ENCODE data around the gene VPS26C.

Gene VPS26C

DNA sequence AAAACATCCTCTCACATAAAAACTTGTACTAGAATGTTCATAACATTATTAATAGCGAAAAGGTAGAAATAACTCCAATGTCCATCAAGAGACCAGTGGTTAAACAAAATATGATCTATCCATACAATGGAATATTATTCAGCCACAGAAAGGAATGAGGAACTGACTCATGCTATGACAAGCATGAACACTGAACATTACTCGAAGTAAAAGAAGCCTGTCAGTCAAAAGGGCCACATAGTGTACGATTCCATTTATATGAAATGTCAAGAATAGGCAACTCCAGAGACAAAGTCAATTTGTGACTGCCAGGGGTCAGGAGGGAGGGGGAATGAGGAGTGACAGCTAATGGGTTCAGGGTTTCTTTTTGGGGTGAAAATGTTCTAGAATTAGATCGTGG is 2.3 kb downstream of the VPS26C start:
- no peak for DNase-seq (ENCODE audit: low read depth in 2 of 2)

DNA sequence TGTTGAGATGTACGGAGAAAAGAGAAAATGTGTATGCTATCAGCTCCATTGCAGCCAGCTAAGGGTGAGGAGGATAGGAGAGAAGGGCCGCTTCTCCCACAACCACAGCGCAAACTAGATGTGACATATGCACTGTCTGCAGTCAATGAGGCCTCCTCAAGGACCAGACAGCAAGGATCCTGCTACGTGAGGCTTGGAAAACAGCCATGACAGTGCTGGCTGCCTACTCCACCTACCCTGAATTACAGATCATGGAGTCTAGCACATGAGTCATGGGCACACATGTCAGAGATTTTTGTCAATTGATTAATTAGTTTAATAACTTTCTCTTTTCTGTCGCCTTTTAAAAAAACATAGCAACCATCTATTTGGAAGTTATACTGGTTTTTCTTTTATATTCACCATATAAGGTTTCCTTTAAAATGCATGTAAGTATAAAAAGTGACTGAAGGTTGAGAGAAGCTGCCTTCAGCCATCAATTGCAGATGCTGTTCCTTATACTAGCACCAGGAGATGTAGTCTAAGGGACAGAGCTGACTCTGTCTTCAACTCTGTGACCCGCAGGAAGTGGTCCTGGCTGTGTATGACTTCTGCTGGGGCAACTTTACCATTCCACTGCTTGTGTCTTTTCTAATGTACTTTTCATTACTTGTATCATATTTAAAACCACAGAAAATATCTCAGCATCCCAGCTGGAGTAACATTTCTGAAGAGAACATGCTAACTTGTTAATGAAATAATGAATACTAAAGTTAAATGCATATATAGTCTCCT is 3.1 kb downstream of the VPS26C start:
- DNase-seq (ENCODE audit: low read depth in 2 of 2), result no peak

DNA sequence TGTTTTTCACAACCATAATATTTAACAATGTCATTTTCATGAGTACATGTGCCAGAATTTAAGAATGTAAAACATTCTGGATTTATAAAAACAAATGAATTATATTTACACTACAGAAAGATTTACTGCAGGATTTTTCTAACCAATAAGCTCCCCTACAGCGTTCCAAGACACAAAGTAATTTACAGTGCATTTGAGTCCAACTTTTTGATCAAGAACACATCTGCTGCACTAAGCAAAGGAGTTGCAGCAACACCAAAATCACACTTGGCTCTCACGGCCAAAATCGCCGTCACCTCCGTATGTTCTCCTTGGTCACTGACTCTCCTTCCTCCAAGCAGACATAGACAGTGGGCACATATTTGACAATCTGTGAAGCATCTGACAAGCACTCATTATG is 7.7 kb downstream of the VPS26C start:
- DNase-seq (ENCODE audit: low read depth in 2 of 2), result no peak

DNA sequence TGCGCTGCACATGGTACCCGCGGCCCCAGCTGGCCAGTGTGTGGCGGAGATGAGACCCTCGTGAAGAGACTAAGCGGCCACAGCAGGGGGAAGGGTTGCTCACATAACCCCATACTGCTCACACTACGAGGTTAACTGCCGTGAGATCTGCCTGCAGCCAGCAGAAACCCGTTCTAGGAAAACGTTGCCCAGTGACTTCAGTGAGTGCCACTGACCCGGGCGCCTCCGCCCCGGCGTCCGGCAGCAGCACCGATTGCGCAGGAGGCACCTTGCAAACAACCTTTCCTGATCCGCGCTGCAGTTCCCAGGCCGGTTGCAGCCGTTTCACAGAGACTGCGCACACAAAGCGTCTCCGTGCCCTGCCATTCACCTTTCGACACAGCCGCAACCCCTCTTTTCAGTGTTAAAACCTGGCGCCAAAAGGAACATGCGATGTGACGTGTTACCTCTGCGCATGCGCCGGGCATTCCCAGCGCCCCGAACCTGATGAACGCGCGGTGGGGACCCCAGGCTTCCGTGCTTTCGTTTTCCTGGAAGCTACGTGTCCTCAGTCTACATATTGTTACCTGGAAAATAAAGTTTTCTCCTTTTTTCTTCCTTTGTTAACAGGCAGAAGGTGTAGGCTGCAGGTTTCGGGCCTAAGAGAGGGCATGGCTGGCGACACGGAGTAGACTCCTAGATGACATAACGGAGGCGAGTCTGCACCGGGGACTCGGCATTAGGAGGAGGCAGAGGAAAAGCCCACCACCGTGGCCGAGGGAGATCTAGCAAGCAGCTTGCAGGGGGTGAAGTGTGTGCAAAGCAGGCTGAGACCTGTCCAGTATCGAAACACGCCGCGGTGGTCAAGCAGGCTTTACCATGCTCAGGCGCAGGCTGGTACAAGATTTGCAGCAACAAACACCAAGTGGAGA is 8.9 kb downstream of the VPS26C start:
- DNase-seq (ENCODE audit: low read depth in 2 of 2), result peak; percentile 65 to 74

DNA sequence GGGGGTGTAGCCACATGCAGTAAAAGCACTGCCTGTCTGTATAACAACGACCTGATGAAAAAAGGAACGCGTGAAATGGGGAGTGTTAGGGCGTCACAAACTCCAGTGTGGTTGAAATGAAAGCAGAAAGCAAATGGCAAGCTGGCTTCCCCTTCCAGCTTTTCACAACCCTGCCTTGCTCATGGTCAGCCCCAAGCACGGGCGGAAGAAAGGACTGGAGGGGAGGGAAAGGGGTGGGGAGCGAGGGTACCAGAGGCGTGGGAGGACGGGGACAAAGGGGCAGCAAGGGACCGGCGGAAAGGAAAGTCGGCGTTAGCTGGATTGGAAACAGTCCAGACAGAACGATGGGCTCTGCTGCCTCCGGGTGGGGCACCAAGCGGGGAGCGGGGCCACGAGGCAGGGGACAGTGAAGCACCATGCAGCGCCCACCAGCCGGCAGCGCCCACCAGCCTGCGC is 9.6 kb downstream of the VPS26C start:
- DNase-seq (ENCODE audit: low read depth in 2 of 2), result peak; percentile 15 to 21

DNA sequence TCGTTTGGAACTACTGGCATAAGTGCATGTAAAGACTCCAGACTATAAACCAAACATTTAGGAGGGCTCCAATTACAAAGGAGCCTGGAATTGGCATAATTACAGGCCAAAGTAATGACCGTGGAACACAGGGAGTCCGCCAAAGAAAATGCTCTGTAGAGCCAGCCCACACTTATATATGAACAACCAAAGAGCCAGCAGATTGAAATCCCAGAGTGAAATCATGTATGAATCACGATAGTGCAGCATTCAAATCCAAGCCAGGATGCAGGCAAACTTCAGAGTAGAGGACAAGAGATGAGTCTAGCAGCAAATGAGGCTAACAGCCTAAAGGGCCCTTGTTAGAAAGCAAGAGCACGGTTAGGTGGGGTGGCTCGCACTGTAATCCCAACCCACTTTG is 13.1 kb downstream of the VPS26C start:
- no peak for DNase-seq (ENCODE audit: low read depth in 2 of 2)

DNA sequence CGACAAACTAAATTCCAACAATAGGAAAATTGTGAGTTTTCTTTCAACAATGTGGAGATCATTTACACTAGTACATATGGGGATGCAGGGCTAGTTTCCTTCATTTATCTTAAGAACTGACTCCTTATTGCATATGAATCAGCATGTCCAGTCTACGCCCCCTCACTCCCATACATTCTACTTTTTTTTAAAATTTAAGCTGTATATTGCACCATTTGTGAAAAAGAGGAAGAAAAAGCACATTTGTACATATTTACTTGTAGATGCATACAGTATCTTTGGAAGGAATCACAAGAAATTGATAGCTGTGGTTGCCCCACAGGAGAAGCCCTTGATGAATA is 15.9 kb downstream of the VPS26C start:
- DNase-seq (ENCODE audit: low read depth in 2 of 2), result no peak

DNA sequence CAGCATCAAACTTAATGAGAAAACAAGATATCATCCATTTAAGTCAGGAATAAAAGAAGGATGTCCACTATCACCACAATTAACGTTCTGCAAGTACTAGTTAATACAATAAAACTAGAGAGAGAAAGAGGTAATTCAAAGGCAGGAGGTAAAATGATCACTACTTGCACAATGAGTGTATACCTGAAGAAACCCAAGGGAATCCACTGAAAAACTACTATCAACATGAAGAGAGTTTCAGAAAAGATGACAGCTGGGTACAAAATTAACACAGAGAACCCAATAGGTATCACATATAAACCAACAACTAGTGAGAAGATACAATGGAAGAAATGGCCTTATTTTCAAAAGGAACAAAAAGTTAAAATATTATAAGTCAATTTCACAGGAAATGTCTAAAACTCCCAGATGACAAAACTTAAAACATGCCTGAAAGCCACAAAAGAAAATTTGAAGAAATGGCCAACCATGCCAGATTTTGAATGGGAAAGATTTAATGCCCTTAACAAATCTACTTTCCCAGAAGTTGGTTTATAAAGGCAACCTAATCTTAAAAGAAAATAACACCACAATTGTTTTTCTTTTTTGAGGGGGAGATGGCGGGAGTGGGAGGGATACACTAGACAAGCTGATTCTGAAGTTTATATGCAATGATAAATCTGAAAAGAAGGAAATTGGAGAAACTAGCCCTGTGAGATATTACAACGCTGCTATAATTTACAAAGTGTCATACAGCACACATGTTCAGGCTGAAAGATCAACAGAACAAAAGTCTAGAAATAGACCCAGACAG is 17.8 kb downstream of the VPS26C start:
- DNase-seq (ENCODE audit: low read depth in 2 of 2), result no peak

DNA sequence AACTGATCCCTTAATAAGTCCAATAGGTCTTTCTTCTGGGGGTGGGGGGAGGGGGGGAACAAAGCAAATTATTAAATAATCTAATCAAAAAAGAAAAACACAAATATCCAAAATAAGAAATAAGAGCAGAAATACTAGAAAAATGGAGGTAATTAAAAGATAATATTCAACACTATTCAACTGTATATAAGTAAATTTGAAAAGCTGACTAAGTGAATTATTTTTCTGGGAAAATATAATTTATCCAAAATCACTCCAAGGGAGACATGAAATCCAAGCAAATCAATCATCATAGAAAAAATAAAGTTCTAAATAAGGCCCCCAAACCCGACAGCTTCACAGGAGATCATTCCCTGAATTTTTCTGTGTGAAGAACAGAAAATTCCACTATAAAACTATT is 18.8 kb downstream of the VPS26C start:
- DNase-seq (ENCODE audit: low read depth in 2 of 2), result no peak

DNA sequence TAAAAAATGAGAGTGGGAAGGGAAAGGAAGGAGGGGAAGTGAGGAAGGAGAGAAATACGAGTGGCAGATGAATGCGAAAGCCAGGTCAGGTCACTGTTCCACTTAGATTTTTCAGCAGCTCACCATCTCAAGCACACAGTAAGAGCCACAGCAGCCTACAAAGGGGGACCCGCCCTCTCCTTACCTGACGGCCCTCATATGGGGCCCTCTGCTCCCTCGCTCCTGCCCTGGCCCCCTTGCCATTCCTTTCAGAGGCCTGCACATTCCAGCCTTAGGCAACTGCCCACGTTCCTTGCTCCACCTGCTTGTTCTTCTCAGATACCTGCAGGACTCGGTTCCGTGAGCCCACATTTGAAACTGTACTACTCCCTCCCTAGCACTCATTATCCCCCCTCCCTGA is 22.0 kb downstream of the VPS26C start:
- DNase-seq (ENCODE audit: low read depth in 2 of 2), result no peak

DNA sequence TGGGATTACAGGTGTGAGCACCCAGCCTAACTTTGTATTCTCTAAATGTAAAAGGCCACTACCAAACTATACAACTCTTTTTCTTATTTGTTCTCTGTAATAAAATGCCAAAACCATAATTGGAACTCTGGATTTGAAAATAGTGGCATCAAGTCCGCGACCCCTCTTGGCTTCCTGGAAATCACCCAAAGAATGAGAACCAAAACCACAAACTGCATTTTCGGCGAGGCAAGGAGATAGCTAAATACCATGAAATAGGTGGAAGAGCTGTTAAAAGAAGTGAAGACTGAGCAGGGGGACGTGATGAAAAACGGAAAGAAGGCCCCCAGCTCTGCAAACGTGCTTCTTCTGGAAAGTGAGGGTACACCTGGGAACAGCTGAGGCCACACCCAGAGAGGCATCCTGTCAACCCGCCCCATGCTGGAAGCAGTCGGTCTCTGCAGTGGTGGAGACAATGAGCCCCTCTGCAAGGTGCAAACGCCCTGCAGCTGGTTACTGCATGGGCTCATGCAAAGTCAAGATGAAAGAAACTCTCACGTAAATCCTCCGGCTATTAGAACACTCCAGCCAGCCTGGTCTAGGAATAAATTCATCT is 22.5 kb downstream of the VPS26C start:
- DNase-seq (ENCODE audit: low read depth in 2 of 2), result no peak

DNA sequence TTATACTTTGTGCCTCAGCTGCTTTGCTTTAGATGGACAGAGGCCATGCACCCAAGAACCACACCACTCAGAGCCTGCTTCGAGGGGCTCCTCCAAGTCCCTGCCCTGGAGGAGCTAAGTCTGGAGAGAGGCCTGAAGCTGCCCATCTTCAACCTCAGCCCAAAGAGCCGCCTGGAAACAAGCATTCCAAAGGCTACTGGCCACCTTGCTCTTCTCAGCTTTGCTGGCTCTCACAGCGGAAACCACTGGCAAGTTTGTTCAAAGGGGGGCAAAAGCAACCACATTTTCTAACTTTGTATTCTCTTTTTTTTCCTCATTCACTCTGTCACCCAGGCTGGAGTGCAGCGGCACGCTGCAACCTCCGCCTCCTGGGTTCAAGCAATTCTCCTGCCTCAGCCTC is 23.2 kb downstream of the VPS26C start:
- DNase-seq (ENCODE audit: low read depth in 2 of 2), result no peak

DNA sequence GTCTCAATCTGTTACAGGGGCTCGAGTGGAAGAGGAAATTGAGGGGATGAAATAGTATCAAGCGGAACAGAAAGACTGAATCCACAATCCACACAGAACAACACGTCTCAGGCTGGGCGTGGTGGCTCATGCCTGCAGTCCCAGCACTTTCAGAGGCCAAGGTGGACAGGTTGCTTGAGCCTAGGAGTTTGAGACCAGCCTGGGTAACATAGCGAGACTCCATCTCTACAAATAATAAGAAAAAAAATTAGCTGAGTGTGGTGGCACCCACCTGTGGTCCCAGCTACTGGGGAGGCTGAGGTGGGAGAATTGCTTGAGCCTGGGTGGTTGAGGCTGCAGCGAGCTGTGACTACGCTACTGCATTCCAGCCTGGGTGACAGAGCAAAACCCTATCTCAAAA is 25.7 kb downstream of the VPS26C start:
- DNase-seq (ENCODE audit: low read depth in 2 of 2), result no peak

DNA sequence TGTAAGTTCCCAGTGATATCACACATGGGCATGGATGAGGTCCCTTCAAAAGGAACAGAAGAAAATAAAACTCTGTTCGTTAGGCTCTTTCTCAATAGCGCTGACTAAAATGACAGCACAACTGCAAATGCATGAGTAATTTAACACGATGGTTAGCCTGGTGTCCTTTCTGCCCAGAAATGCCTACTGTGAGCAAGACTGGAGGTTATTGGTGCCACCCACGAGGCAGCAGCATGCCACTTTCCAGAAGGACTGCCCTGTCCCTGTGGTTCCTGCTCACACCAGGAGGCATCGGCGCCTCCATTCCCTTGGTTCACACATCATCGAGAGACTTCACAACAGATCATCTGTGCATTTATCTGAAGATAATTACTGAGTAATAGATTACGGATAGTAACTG is 26.2 kb downstream of the VPS26C start:
- no peak for DNase-seq (ENCODE audit: low read depth in 2 of 2)

DNA sequence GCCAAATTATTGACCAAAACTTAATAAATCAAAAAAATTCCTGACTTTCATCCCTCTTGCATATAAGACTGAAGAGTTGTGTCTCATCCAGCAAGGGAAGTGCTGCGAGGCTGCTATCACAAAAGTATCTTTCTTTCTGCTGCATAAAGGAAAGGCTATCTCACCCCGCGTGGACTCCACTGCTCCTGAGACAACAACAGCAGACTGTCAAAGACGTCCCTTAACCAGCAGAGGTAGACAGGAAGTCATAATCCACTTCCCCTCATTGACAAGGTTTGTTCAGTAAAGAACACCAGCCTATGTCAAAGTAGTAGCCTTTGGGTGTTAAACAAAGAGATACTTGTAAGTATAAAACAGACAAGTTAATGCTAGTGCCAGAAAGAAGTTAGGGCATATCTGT is 29.4 kb downstream of the VPS26C start:
- DNase-seq (ENCODE audit: low read depth in 2 of 2), result no peak

DNA sequence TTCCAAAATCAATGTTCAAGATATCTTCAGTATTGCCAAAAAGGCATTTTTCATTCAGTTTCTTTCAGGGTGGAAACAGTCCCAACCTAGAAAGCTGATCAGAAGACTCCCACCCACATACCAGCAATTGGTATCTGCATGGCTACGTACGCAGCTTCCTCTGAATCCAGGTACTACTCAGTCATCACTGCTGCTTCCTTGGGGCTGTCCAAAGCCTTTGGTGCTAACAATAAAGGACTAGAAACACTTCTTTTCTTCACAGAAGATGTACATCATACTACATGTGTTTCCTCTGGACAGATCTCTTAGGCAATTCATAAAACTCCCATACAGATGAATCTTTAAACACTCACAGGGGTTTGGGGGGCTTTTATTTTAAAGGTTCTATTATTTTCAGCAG is 29.8 kb downstream of the VPS26C start:
- DNase-seq (ENCODE audit: low read depth in 2 of 2), result no peak

DNA sequence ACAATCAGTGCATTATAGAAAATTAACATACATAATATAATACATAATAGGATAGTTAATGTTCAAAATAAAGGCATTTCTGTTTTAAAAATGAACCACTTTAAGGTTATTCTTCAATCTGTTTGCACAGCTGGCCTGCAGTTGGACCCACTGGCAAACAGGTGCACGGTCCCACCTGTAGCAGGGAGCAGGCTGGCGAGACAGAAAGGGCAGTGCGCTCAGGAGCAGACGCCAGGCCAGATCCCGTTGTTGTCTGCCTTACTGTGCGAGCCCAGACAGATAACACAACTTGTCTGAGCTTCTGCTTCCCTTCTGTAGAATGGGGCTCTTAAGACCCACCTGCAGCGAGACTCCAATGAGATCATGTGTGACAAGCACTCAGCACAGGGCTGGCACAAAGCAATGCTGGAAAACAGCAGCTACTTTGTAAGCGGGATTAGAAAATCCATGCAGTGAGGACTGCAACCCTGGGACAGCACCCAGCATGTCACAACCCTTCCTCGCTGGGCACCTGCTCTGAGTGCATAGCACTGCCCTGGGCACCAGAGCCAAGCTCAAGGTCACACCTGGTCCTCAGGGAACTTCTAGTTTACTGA is 33.5 kb downstream of the VPS26C start:
- no peak for DNase-seq (ENCODE audit: low read depth in 2 of 2)

DNA sequence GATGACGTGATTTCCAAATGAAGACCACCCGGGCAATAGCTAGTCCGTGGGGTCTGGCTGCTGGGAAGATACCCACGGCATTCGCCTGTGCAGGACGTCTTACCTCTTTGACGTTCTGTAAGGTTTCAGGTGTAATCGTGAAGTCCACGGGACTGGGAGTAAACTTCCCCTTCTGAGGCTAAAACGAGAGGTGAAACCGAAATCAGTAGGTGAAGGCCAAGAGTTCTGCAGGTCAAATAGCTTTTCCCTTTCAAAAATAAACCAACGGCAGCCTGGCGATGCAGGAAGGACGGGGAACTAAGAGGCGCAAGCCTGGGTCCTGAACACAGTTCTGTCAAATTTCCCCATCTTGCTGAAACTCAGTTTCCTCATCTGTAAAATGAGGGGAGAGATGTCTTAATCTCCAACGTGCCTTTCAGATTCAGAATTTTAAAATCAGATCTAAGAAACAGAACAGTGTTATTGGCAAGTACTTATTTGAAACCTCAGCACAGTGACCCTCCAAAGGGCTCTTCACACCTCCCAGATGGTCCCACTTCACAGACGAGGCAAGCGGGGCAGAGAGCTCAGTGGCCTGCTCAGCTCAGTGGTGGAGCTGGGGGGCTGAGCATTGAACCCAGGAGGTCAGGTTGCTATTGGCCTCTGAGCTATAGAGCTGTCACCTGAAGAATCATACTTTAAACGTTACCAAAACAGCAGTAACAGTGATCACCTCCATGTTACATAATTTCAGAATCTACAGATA is 34.7 kb downstream of the VPS26C start:
- DNase-seq (ENCODE audit: low read depth in 2 of 2), result no peak

DNA sequence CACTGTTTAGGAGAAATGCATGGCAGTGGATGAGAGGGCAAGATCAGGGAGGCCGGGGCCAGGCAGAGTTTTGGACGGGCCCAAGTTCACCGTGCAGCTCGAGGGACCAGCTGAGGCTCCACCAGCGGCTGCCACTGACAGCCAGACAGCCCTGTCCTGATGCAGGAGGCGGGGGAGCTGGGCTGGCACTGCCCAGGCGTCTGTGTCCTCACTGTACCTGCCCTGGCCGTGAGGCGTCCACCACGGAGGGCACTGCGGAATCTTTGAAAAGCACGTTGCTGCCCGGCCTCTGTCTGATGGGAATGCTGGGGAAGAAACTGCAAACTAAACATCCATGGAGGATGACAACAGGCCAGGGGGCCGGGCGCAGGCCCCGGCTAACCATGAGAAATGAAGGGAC is 35.5 kb downstream of the VPS26C start:
- no peak for DNase-seq (ENCODE audit: low read depth in 2 of 2)

DNA sequence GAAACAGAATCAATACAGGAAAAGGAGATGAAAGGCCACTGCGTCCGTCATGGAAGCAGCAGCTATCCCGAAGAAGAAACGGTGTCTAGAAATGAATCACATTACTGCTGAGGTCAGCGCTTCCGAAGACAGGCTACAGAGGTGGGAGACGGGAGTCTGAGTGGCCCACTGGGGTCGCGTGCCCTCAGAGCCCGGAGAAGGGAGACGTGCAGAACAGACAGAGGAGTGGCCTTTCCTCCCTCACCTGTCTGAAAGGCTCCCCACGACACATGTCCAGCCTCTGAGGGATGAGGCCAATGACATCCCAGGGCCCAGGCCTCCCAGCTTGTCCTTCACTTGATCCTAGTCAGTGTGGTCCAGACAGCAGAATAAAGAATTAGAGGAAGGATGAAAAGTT is 35.9 kb downstream of the VPS26C start:
- DNase-seq (ENCODE audit: low read depth in 2 of 2), result no peak
